ENCODE measurements around the gene C14orf180.

DNA sequence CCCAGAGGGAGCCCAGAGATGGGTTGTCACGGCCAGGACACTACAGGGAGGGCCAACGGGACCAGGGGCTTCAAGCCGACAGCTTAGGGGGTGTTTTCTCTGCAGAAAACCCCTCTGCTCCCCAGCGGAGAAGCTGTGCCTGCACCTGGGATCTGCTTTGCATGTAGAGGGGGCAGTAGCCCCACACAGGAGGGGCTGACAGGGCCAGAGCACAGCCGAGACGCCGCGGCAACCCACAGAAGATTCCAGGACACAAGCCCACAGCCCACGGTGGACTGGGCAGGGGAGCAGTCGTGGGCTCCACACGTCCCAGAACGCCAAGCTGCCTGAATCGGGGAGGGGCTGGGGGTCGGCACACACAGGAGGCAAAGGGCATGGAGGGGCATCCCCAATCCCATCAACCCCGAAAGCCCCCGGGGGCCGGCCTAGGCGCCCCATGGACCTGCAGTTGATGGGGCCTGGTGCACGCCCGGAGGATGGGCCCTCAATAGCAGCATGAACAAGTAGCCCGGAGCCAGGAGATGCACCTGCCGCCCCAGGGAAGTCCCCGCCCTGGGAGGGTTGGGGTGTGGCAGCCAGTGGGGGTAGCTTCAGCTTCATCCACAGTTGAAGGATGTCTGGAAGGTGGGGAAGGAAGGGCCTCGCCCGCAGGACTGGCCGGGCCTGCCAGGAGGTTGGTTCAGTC is 55.5 kb downstream of the C14orf180 start:
- TF ChIP-seq, protein P1, sequence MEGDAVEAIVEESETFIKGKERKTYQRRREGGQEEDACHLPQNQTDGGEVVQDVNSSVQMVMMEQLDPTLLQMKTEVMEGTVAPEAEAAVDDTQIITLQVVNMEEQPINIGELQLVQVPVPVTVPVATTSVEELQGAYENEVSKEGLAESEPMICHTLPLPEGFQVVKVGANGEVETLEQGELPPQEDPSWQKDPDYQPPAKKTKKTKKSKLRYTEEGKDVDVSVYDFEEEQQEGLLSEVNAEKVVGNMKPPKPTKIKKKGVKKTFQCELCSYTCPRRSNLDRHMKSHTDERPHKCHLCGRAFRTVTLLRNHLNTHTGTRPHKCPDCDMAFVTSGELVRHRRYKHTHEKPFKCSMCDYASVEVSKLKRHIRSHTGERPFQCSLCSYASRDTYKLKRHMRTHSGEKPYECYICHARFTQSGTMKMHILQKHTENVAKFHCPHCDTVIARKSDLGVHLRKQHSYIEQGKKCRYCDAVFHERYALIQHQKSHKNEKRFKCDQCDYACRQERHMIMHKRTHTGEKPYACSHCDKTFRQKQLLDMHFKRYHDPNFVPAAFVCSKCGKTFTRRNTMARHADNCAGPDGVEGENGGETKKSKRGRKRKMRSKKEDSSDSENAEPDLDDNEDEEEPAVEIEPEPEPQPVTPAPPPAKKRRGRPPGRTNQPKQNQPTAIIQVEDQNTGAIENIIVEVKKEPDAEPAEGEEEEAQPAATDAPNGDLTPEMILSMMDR (tag by site-specific recombination; IDR thresholded peaks at IDR 0.05): no peak
- no peak for TF ChIP-seq ZNF341 (tag by site-specific recombination; IDR thresholded peaks at IDR 0.05; ENCODE audit: low read depth)
- no peak for TF ChIP-seq ZNF530 (tag by site-specific recombination; IDR thresholded peaks at IDR 0.05; ENCODE audit: low read depth)
- TF ChIP-seq, protein P2, sequence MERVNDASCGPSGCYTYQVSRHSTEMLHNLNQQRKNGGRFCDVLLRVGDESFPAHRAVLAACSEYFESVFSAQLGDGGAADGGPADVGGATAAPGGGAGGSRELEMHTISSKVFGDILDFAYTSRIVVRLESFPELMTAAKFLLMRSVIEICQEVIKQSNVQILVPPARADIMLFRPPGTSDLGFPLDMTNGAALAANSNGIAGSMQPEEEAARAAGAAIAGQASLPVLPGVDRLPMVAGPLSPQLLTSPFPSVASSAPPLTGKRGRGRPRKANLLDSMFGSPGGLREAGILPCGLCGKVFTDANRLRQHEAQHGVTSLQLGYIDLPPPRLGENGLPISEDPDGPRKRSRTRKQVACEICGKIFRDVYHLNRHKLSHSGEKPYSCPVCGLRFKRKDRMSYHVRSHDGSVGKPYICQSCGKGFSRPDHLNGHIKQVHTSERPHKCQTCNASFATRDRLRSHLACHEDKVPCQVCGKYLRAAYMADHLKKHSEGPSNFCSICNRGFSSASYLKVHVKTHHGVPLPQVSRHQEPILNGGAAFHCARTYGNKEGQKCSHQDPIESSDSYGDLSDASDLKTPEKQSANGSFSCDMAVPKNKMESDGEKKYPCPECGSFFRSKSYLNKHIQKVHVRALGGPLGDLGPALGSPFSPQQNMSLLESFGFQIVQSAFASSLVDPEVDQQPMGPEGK (tag by site-specific recombination; IDR thresholded peaks at IDR 0.05): no peak
